ENCODE results near the gene VCX3B.
"Not testable (repeated sequence)": the region's sequence is repeated elsewhere in the genome, so short reads cannot be mapped to it uniquely, and the experiment has no call there.

The VCX3B gene

GRCh38 chrX:8433109-8434062 lies 31.2 kb upstream of the VCX3B start:
- ChIA-PET CTCF (no interaction called here), POLR2A (no interaction called here)
- no peak overlapping the region for H3K4me3 ChIP-seq (ENCODE audit: low read depth, low read length)
- no peak for TF ChIP-seq CTCF (IDR thresholded peaks at IDR 0.05; ENCODE audit: insufficient read depth, low read length, missing control alignments)
- DNase-seq (ENCODE audit: low read depth, low spot score) = no peak

GRCh38 chrX:8447368-8447767 lies 17.3 kb upstream of the VCX3B start:
- TF ChIP-seq CTCF (IDR thresholded peaks at IDR 0.05; ENCODE audit: insufficient read depth, low read length, missing control alignments) = no peak

GRCh38 chrX:8452343-8452742 lies 12.3 kb upstream of the VCX3B start:
- POLR2A ChIA-PET; CTCF ChIA-PET; DNase-seq (ENCODE audit: low read depth, low spot score): not testable (repeated sequence)

More at GRCh38 chrX:8447368-8447767, 17.3 kb upstream of the VCX3B start:
- DNase-seq (ENCODE audit: low read depth, low spot score) = no peak
- no peak overlapping the region for H3K4me3 ChIP-seq (ENCODE audit: low read depth, low read length)
- CTCF ChIA-PET = no interaction called here
- POLR2A ChIA-PET = no interaction called here

GRCh38 chrX:8453611-8454010 lies 11.0 kb upstream of the VCX3B start:
- no peak for TF ChIP-seq CTCF (IDR thresholded peaks at IDR 0.05; ENCODE audit: insufficient read depth, low read length, missing control alignments)
- CTCF ChIA-PET = no interaction called here
- no peak overlapping the region for H3K4me3 ChIP-seq (ENCODE audit: low read depth, low read length)
- POLR2A ChIA-PET = no interaction called here
- no peak for DNase-seq (ENCODE audit: low read depth, low spot score)

More at GRCh38 chrX:8452343-8452742, 12.3 kb upstream of the VCX3B start:
- not testable (repeated sequence) for H3K4me3 ChIP-seq (ENCODE audit: low read depth, low read length)

- TF ChIP-seq CTCF (IDR thresholded peaks at IDR 0.05; ENCODE audit: insufficient read depth, low read length, missing control alignments) = no peak
- CTCF ChIA-PET = no interaction called here
- POLR2A ChIA-PET = no interaction called here
- no peak overlapping the region for H3K4me3 ChIP-seq (ENCODE audit: low read depth, low read length)
- DNase-seq (ENCODE audit: low read depth, low spot score) = no peak
Observed at GRCh38 chrX:8455557-8455956, 9.1 kb upstream of the VCX3B start.

GRCh38 chrX:8462488-8462887 lies 2.1 kb upstream of the VCX3B start:
- TF ChIP-seq CTCF (IDR thresholded peaks at IDR 0.05; ENCODE audit: insufficient read depth, low read length, missing control alignments) = no peak
- ChIA-PET POLR2A (no interaction called here), CTCF (no interaction called here)
- H3K4me3 ChIP-seq (ENCODE audit: low read depth, low read length) = no peak overlapping the region
- DNase-seq (ENCODE audit: low read depth, low spot score) = no peak

Data from AG04449 (cell line).